Panc1 (cell line): ENCODE data around the gene PRKACA.

ENCODE experiments used
- SIN3A ChIP-seq: IDR thresholded peaks from 2 replicates; pipeline ENCODE4 v1.6.1; 2012; ENCODE audit warnings: low read depth, mild to moderate bottlenecking, low read length, moderate library complexity, borderline replicate concordance; ENCODE audit not compliant: insufficient read depth
- TF ChIP-seq, protein P1 (sequence below): fragments of 450-650 bp; IDR thresholded peaks from 2 replicates; pipeline ENCODE4 v1.5.1; 2017; ENCODE audit warnings: mild to moderate bottlenecking

DNA sequence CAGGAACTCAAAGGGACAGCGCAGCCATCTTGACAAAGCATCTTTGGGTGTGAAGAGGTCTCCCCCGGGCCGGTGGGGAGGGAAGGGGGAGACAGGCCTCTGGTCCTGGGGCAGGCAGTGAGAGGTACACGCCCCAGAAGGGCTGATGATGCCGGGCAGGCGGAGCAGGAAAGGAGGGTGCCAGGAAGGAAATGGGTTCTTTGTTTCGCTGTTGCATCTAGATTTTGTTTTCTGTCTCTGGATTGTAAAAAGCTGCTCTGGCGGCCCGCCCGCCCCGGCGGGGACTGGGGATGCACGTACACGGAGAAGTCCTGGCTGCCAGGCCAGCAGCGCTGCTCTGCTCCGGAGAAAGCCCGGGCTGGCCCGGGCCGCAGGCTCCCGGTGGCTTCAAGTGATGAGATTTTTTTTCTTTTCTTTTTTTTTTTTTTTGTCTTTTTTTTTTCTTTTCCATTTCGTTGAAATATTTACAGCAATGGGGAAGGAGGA lies 32.0 kb upstream of the PRKACA start:
- TF ChIP-seq, protein P1, sequence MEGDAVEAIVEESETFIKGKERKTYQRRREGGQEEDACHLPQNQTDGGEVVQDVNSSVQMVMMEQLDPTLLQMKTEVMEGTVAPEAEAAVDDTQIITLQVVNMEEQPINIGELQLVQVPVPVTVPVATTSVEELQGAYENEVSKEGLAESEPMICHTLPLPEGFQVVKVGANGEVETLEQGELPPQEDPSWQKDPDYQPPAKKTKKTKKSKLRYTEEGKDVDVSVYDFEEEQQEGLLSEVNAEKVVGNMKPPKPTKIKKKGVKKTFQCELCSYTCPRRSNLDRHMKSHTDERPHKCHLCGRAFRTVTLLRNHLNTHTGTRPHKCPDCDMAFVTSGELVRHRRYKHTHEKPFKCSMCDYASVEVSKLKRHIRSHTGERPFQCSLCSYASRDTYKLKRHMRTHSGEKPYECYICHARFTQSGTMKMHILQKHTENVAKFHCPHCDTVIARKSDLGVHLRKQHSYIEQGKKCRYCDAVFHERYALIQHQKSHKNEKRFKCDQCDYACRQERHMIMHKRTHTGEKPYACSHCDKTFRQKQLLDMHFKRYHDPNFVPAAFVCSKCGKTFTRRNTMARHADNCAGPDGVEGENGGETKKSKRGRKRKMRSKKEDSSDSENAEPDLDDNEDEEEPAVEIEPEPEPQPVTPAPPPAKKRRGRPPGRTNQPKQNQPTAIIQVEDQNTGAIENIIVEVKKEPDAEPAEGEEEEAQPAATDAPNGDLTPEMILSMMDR = no peak
- no peak for TF ChIP-seq SIN3A
